ENCODE data around the gene SLC46A2. TPM values are rescaled to one million over a fixed set of nuclear protein-coding genes. Genes with fewer than 3 reads are reported as not detected.

The SLC46A2 gene, protein sequence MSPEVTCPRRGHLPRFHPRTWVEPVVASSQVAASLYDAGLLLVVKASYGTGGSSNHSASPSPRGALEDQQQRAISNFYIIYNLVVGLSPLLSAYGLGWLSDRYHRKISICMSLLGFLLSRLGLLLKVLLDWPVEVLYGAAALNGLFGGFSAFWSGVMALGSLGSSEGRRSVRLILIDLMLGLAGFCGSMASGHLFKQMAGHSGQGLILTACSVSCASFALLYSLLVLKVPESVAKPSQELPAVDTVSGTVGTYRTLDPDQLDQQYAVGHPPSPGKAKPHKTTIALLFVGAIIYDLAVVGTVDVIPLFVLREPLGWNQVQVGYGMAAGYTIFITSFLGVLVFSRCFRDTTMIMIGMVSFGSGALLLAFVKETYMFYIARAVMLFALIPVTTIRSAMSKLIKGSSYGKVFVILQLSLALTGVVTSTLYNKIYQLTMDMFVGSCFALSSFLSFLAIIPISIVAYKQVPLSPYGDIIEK
- total RNA-seq (2011; cell fraction: chromatin; rRNA removed; ENCODE audit: low replicate concordance): not detected in 2 replicates
- total RNA-seq (2011; cell fraction: nucleolus; rRNA removed): not detected in 2 replicates
- total RNA-seq (2011; cell fraction: nucleoplasm; rRNA removed): not detected in 2 replicates
- total RNA-seq (2014; rRNA removed) (not detected in 2 replicates), total RNA-seq (2014; rRNA removed; fragmentation: Illumina TruSeq; extraction: Trizol) (not detected in 2 replicates), total RNA-seq (2015; rRNA removed; fragmentation: Illumina TruSeq; extraction: Trizol) (not detected in 2 replicates), total RNA-seq (2021) (0.07 TPM in 1 of 2 replicates, not detected in the other), polyA plus RNA-seq (2011; rRNA removed) (not detected in 2 replicates), polyA plus RNA-seq (2014; fragmentation: Illumina TruSeq; extraction: Trizol) (not detected in 2 replicates), polyA plus RNA-seq (2014; fragmentation: Nextera tagmentation; extraction: Ambion mirVana) (not detected), polyA plus RNA-seq (2014; rRNA removed) (not detected in 2 replicates), polyA minus RNA-seq (2011; rRNA and poly(A)+ RNA removed) (not detected in 2 replicates), Bru-seq, nascent RNA (not detected), BruChase-seq, experiment 1, labeled RNA remaining after a 2-hour chase (not detected), BruChase-seq, experiment 2, labeled RNA remaining after a 6-hour chase (not detected)
- polyA plus RNA-seq (2011; cell fraction: cytosol; rRNA removed): not detected in 2 replicates
- not detected in 2 replicates for polyA plus RNA-seq (2011; cell fraction: nucleus; rRNA removed)
- polyA plus RNA-seq (2012): 0.04 TPM in 1 of 2 replicates, not detected in the other
- not detected in 2 replicates for polyA minus RNA-seq (2011; cell fraction: cytosol; rRNA and poly(A)+ RNA removed)
- not detected in 2 replicates for polyA minus RNA-seq (2011; cell fraction: nucleus; rRNA and poly(A)+ RNA removed)
- long read RNA-seq, experiment 1: 0 reads
- long read RNA-seq, experiment 2: 0 reads
- long read RNA-seq, experiment 3: 0 reads

DNA sequence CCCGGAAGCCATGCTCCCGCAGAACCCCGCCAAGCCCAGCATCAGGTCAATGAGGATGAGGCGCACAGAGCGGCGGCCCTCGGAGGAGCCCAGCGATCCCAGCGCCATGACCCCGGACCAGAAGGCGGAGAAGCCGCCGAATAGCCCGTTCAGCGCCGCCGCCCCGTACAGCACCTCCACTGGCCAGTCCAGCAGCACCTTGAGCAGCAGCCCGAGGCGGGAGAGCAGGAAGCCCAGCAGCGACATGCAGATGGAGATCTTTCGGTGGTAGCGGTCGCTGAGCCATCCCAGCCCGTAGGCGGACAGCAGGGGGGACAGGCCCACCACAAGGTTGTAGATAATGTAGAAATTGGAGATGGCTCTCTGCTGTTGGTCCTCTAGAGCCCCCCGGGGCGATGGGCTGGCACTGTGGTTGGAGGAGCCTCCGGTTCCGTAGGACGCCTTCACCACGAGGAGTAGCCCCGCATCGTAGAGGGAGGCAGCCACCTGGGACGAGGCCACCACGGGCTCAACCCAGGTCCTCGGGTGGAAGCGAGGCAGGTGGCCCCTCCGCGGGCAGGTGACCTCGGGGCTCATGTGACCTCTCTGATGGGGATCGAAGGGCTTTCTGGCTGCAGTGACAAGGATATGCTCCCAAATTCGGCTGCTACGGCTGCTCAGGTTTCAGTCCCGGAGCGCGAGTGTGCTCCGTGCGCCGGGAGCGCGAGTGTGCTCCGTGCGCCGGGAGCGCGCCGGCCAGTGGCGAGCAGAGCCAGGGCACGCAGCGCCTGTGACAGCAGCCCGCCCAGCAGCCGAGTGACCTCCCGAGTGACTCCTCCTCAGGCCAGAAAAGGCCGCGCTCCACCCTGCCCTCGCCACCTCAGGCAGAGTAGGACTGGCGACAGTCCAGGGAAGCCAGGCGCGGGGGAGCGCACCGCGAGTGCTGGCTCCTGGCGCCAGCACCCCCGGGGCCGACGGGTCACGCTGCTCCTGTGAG lies at the start of gene SLC46A2:
TSS of gene SLC46A2 (minus strand) at position 771 of the 976 bp plus-strand sequence. CDS start at position 576, 195 bp downstream.
- H3K79me2 ChIP-seq (ENCODE audit: control insufficient read depth, insufficient read depth, low read length): no peaks in the 10 kb centered on the region
- H3K9me1 ChIP-seq (ENCODE audit: control insufficient read depth, insufficient read depth, low read length): no peaks in the 10 kb centered on the region
- in situ Hi-C loops (cut with MboI): no loop called here
- WGBS (ENCODE audit: insufficient coverage, low coverage, missing lambda C conversion rate): 7% methylated on average over 69 of the region's 78 CpGs
- peak; percentile 43; the same call in 2 of the 3 replicates for ATAC-seq
- no peak for FAIRE-seq
- TF ChIP-seq HDAC6 (IDR thresholded peaks at IDR 0.05; ENCODE audit: low read depth, low read length): peak; percentile 92; the same call in 1 of the 2 replicates
- no peak for TF ChIP-seq RBM14 (IDR thresholded peaks at IDR 0.05; ENCODE audit: borderline replicate concordance, insufficient read depth, low read depth, low read length)
- DNase-seq (ENCODE audit: extremely low read depth in 1 of 4, low spot score in 3 of 4): no peak
- H4K20me1 ChIP-seq (replicated peaks; ENCODE audit: control insufficient read depth, insufficient read depth, low read length): no peaks in the 10 kb centered on the region
- no peak within 1 kb of the TSS for H3K4me3 ChIP-seq
- H3K27ac ChIP-seq (ENCODE audit: extremely low read depth, low read depth, low read length): no peak within 1 kb of the TSS
- H3K9ac ChIP-seq (ENCODE audit: insufficient read depth in 1 of 2, low read depth in 2 of 2, low read length in 2 of 2): peak within 1 kb of the TSS in 1 of 2 experiments; percentile 8; a peak in 1 of 4 replicates
- POLR2A ChIA-PET: no interaction called here
- no peaks in the 10 kb centered on the region for H3K9me3 ChIP-seq (replicated peaks; ENCODE audit: control insufficient read depth, insufficient read depth, low read depth, low read length)
- peaks cover 26 to 59% of the 10 kb centered on the region in 2 experiments for H3K27me3 ChIP-seq (ENCODE audit: control insufficient read depth in 2 of 2, insufficient read depth in 2 of 2, low read length in 2 of 2)
- CTCF ChIA-PET (ENCODE audit: low intra/inter-chr PET ratio): no interaction called here
- BruUV-seq (replicated peaks): no TSS peak
- intact Hi-C loops (cut with micrococcal nuclease): no loop called here
- H3K4me2 ChIP-seq (ENCODE audit: insufficient read depth, low read length): no peak within 1 kb of the TSS
- H2AFZ ChIP-seq (ENCODE audit: low read depth, low read length): no peak within 1 kb of the TSS
- H3K4me1 ChIP-seq (replicated peaks in 1 of 2; ENCODE audit: control insufficient read depth in 2 of 2, insufficient read depth in 2 of 2, low read length in 2 of 2): peaks cover 0 to 14% of the 10 kb centered on the region in 2 experiments; a peak in 1 of 5 replicates
- no peaks in the 10 kb centered on the region for H3K36me3 ChIP-seq (ENCODE audit: control insufficient read depth, insufficient read depth, low read length)
